GM18498 (cell line): ENCODE measurements around the gene CD22.
A peak's percentile ranks its signal among the peaks of the same experiment; 100 is the strongest.

Experiments used
- ATAC-seq: cut with Tn5 transposase; IDR thresholded peaks from one replicate; pipeline ENCODE4 v1.9.1; 2021; ENCODE audit warnings: mild to moderate bottlenecking, moderate library complexity; ENCODE audit not compliant: unreplicated experiment

Gene CD22

DNA sequence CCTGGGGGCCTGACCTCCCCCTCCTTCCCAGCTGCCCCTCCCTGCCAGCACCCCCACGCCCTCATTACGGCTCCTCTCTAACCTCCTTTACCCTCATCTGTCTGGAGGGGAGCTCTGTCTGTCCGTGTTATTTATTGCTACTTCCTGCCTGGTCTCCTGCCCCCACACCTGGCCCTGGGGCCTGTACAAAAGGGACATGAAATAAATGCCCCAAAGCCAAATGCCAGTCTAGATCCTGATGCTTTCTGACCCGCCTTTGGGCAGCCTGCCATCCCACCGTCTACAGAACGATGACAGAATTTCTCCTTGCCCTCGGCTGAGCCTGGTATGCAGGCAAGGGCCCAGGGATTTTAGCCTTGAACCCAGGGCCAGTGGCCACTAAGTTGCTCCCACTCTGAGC lies 15.4 kb upstream of the CD22 start:
- ATAC-seq: no peak

DNA sequence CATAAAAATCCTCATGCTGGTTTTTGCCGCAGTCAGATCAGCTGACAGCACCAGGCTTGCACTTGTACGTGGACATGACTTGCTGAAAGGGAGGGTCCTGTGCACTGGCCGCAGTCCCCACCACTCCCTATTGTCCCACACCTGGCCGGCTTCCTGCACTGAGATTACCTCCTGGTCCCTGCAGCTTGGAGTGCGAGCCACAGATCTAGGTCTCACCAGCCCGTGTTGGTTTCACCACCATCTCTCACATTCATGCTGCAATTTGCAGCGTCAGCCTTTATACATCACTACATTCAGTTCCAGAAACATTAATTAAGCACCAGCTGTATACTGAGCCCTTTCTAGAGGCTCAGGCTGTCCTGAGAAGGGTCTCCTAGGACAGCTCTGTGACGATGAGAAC lies 15.0 kb upstream of the CD22 start:
- no peak for ATAC-seq

DNA sequence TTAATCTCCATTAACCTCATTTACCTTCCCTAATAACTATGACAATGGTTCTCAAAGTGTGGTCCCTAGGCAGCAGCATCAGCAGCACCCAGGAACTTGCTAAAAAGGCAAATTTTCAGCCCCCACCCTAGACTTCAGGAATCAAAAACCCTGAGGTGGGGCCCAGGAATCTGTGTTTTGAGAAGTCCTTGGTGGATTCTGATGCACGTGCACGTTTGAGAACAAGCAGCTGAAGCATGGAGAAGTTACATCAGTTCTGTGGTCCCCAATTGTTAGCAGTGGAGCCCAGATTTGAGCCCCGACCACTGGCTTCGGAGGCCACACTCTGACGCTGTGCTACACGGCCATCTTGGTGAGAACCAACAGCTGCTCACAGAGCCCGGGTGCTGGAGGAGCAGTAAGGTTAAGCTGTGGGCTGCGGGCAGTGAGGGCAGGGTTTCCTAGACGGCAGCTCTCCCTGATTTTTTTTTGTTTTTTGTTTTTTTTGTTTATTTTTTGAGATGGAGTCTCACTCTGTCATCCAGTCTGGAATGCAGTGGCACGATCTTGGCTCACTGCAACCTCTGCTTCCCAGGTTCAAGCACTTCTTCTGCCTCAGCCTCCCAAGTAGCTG lies 14.0 kb upstream of the CD22 start:
- no peak for ATAC-seq

DNA sequence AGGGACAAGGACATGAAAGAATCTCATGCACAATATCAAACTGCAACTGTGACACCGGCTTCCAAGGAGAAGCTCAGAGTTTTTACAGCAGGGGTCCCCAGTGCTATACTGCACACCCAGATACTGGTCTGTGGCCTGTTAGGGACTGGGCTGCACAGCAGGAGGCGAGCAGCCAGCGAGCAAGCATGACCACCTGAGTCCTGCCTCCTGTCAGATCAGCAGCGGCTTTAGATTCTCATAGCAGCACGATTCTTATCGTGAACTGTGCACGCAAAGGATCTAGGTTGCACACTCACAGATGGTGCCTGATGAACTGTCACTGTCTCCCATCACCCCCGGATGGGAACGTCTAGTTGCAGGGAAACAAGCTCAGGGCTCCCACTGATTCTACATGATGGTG lies 13.1 kb upstream of the CD22 start:
- ATAC-seq: no peak

DNA sequence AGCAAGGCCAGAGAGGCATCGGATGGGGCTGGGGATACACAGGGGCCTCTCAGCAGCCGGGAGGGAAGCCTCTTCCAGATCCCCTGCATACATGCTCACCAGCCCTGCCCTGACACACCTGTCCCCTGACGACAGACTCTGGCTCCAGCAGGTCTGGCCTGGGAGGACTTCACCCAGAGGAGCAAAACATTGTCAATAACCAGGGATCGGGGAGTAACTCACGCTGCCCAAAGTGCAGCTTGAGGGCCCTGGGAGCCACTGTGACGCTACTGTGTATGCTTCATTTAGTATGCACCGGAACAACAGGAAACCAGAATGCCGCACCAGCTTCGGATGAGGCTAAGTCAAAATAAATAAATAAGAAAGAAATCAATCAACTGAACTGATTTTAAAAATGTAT lies 12.4 kb upstream of the CD22 start:
- ATAC-seq: no peak

DNA sequence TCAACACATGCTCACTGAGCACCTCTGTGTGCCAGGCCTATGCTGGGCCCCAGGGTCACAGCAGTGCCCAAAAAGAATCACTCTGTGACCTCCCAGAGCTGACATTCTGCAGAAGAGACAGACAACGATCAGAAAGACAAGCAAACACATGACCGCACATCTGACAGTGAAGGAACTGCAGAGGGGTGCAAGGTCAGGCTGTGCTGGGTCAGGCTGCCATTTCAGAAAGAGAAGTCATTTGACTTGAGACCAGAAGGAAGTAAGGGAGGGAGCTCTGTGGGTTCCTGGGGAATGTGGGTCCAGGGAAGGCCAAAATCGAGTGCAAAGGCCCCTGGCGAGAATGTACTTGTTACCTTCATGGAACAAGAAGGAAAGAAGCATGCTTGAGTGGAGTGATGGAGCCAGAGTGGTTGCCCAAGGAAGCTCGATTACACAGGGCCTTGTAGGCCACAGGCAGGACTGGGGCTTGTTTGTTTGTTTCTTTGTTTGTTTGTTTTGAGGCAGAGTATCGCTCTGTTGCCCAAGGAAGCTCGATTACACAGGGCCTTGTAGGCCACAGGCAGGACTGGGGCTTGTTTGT lies 11.4 kb upstream of the CD22 start:
- ATAC-seq: no peak

DNA sequence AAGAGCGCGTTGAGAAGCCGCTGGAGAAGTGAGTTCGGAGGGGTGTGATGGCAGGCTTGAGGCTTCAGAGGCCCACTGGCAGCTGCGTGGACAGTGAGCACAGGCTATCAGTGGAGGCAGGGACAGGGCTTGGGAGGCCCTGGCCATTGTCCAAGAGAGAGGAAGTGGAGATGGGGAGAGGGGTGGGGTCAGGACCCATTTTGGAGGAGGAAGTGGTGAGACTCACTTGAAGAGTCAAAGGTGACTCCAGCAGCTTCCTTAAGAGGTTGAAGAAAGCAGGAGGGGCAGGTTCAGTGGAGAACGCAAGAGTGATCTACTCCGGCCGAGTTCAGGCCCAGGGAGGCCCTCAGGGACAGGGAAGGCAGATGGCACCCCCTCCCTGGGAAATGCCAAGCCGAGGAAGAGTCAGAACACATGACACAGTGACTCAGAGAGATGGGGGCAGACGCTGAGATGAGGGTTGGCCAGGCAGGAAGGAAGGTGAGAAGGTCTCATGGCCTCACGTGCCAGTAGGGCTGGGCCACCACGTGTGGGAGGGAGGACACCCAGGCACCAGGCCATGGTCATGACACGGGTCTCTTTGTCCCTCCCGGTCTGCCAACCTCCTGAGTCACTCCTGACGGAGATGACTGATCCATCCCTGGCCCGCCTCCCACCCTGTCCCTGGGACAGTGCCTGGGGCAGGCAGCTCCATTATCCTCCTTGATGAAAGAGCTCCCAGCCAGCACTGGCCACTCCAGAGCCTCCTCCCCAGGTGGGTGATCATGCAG lies 10.1 kb upstream of the CD22 start:
- ATAC-seq: no peak

DNA sequence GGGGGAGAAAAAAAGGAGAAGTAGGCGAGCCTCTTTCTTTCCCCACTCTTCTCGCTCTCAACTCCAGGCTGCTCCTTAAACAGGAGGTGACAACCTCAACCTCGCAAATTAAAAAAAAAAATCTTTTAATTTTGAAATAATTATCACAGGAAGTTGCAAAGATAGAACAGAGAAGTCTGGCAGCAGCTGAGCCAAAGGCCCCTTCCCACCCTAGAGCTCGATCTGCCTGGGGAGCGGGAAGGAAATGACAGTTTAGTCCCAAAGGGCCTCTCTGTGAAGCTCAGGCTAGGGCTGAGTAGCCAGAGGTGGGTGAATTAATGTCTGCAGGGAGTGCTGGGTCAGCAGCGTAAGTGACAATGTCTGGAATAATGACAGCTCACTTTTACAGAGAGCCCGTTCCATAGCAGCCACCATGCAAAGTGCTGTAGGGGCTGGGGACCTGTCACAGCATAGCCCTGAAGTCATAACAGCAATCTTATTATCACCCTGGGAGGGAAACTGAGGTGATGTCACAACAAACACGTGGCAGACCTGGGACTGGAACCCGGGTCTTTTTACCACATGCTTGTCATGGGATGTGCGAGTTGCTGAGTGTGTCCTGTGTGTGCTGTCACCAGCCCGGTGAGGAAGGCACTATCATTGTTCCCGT lies 8.8 kb upstream of the CD22 start:
- no peak for ATAC-seq

DNA sequence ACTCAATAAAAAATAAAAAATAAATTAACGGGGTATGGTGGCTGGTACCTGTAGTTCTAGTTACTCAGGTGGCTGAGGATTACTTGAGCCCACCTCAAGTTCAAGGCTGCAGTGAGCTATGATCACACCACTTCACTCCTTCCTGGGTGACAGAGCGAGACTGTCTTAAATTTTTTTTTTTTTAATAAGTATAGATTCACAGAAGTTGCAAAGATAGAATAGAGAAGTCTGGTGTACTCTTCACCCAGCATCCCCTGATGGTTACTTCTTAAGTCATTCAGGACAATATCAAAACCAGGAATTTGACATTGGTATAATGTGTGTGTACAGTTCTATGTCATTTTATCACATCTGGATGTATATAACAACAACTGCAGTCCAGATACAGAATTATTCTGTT lies 7.7 kb upstream of the CD22 start:
- ATAC-seq: no peak

DNA sequence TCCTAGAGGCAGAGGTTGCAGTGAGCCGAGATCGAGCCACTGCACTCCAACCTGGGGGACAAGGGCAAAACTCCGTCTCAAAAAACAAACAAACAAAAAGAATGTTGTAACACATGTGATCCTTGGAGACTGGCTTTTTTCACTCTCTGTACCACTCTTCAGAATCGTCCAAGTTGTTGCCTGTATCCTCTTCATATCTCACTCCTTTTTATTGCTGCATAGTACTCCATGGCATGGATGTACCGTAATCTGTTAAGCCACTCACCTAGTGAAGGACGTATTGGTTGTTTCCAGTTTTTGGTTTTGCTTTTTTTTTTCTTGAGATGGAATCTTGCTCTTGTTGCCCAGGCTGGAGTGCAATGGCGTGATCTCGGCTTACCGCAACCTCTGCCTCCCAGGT lies 7.0 kb upstream of the CD22 start:
- ATAC-seq: no peak

DNA sequence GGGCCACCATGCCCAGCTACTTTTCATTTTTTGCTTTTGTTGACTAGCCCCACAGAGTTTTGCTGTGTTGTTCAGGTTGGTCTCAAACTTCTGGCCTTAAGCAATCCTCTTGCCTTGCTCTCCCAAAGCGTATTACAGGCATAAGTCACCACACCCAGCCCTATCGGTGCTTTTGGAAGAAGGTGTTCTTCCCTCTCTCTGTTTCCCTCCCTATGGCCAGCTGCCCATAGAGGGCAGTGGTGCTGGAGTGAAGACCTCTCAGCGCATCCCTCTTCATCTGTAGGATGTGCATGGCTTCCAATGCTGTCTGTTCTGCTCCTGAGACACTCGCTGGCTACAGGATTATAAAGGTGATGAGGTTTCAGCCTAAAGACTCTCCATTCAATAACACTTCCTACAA lies 1.3 kb upstream of the CD22 start:
- no peak for ATAC-seq

DNA sequence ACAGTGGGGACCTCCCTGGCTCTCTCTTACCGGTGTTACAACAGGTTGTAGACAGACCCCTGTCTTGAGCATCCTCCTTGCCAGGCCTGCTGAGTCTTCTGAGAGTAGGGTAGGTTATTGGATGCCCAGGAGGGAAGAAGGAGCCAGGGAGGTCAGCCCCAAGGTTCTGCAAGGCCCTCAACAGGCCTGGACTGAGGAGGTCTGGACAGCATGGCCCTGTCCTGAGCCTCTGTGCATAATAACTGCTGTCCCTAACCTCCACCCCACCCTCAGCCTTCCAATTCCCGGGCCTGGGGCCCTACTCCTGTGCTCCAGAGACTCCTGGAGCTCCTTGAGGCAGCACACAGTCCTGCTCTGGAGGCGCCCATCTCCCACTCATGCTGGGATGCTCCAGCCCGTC lies 336 bp downstream of the CD22 start:
- ATAC-seq: no peak

DNA sequence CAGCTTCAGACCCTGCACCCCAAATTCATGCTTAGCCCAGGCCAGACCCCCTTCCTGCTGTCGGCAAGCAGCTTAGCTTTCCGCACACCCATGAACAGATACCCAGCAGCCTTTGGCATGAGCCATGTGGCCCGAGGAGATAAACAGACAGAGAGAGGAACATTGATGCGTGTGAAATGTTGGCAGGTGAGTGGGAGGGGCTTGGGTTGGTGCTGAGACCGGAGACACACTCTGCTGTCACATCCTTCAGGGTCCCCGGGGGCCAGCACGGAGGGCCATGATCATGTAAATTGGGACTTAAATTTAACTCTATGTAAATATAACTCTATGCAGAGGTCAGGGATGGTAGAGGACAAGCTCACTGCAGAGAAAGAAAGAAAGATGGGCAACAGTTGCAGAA lies 1.5 kb downstream of the CD22 start:
- ATAC-seq: peak; percentile 56

DNA sequence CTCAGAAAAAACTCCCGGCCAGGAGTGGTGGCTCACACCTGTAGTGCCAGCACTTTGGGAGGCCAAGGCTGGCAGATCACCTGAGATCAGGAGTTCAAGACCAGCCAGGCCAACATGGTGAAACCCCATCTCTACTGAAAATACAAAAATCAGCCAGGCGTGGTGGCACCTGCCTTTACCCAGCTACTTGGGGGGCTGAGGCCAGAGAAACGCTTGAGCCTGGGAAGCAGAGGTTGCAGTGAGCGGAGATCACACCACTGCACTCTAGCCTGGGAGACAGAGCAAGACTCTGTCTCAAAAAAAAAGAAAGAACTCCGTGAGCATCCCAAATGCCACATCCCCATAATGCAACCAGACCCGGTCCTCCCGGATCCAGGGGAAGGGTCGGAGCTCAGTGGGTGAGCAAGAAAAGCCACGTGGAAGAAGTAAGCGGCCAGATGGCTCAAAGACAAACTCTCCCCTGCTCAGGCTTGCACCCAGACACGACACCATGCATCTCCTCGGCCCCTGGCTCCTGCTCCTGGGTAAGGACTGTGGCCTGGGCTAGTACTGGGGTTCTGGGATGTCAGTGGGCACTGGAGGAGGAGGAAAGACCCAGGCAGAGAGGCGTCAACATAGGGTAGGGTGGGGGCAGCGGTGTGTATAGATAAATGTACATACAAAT lies 2.7 kb downstream of the CD22 start:
- no peak for ATAC-seq

DNA sequence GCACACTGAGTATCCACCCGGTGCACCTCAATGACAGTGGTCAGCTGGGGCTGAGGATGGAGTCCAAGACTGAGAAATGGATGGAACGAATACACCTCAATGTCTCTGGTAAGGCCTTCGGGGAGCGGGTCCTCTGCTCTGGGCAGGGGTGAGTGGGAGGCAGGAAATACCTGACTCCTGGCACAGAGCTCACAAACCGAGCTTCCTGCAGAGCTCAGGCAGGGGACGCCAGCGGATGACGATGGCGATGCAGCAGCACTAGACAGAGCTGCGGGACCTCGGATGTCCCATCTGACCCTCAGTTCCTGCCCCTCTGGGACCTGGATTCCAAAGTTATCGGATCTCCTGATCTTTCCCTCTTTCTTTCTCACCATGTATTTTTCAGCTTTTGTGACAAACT lies 3.8 kb downstream of the CD22 start:
- no peak for ATAC-seq

DNA sequence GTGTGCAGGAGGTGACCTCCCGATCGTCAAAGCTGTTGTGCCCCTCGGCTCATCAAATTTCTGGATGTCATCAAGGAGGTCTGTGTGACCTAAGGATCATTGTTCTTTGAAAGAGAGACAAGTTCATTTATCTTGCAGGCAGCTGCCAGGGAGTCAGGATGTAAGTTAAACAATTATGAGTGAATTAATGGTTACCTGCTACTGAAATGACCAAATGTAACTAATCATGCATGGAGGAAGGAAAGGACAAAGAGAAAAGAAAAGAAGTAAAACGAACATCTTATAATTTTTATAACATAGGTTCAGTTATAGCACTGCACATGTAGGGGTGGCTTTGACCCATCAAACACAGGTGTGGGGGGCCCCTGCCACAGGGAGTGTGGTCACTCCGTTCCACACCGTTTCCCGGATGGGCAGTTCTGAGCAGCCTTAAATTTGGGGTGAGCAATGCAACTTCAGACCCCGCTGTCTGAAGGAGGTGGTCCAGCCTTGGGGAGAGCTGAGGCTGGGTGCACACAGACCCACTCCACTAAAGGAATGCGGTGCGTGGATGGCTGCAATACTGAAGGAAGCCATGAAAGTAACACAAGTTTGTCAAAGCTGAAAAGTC lies 5.3 kb downstream of the CD22 start:
- no peak for ATAC-seq

DNA sequence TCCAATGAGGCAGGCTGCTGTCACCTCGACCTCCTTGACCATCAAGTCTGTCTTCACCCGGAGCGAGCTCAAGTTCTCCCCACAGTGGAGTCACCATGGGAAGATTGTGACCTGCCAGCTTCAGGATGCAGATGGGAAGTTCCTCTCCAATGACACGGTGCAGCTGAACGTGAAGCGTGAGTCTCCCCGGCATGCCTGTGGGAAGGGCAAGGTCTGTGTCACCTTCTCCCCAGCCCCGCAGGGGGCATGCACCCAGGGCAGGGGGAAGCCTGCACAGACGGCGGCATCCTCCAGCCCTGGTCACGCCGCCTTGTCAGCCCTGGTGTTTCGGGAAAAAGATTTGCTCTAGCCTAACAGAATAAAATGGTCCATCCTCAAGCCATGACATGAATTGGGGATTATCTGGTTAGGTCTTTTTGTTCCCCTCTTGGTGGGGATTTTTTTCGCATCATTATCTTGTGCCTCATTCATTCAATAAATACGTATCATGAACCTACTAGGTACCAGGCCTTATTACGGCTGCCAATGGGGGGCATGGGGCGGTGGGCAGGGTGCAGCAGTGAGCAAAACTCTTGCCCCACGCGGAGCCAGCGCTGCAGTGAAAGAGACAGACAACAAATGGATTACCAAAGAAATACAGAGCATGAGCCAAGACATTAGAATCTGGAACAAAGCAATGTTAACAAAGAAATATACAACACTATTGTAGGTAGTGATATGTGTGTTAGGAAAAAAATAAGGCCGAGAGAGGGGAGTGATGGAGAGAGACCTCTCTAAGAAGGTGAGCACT lies 7.4 kb downstream of the CD22 start:
- no peak for ATAC-seq

DNA sequence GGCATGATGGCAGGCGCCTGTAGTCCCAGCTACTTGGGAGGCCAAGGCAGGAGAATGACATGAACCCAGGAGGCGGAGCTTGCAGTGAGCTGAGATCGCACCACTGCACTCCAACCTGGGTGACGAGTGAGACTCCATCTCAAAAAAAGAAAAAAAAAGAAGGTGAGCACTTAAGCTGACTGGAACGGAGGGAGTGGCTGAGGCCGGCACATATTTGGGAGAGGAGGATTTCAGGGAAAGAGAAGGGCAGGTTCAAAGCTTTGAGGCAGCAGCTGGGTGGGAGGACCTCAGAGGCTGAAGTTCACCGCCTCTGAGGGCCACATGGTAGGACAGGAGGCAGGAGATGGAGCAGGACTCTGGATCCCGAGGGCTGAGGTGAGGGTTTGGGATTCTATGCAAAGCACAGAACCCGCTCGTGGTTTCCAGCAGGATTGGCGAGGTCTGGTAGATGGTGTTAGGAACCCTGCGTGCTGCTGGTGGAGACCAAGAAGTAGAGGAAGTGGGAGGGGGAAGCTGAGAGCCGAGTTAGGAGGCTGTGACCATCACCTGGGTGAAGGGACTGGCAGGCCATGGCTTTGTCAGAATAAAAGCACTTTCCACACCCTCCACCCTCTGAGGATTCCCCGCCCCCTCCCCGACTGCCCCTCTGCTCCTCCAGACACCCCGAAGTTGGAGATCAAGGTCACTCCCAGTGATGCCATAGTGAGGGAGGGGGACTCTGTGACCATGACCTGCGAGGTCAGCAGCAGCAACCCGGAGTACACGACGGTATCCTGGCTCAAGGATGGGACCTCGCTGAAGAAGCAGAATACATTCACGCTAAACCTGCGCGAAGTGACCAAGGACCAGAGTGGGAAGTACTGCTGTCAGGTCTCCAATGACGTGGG lies 8.4 kb downstream of the CD22 start:
- no peak for ATAC-seq

DNA sequence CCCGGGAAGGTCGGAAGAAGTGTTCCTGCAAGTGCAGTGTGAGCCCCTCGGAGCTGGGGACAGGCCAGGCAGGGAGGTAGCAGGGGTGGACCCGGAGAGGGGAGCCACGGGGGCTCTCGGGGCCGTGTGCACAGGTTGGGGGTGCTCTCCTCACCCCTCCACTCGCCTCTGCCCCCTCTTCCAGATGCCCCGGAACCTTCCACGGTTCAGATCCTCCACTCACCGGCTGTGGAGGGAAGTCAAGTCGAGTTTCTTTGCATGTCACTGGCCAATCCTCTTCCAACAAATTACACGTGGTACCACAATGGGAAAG lies 9.0 kb downstream of the CD22 start:
- no peak for ATAC-seq

DNA sequence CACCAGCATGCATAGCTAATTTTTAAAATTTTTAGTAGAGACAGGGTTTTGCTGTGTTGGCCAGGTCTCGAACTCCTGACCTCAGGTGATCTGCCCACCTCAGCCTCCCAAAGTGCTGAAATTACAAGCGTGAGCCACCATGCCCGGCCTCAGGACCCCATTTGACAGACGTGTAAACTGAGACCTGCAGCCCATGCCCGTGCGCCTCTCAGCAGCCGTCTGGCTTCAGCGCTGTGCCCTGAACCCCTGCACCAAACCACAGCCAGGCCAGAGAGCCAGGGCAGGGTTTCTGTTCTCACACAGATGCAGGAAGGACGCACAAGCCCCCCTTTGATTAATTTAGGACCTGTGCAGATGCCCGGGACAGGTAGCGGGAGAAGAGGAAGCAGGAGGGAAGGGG lies 11.4 kb downstream of the CD22 start:
- ATAC-seq: no peak
